Kidney (tissue), 14 donors: Measurements from ENCODE around the gene GALNT18. TPM values are rescaled to one million over a fixed set of nuclear protein-coding genes. Genes with fewer than 3 reads are reported as not detected.

Experiments
- DNase-seq, 5 donors: peaks; one replicate each; pipeline ENCODE4 v3.0.0-alpha.2; 2013 to 2020
- FAIRE-seq: peaks from 2 replicates; lab custom pipeline; 2012; peaks lifted over from hg19 to GRCh38; lab: Jason Lieb, UNC
- H3K27ac ChIP-seq, 2 donors: one replicate each; pipeline ENCODE4 v1.7.0; 2013; ENCODE audit warnings: low read depth in 2 of 2, low read length in 2 of 2, inconsistent platforms in 1 of 2
- H3K27me3 ChIP-seq: one replicate; pipeline ENCODE4 v1.7.1; 2013; ENCODE audit warnings: low read length, inconsistent platforms; ENCODE audit not compliant: control insufficient read depth, insufficient read depth
- H3K36me3 ChIP-seq, 3 donors: one replicate each; pipeline versions ENCODE4 v1.7.0 to v1.7.1; 2013; ENCODE audit warnings: low read length in 3 of 3, control low read depth in 1 of 3, inconsistent platforms in 1 of 3; ENCODE audit not compliant: insufficient read depth in 3 of 3, control insufficient read depth in 2 of 3
- H3K4me1 ChIP-seq, 3 donors: one replicate each; pipeline versions ENCODE4 v1.7.0 to v1.7.1; 2013; ENCODE audit warnings: low read length in 3 of 3, inconsistent platforms in 1 of 3, low read depth in 1 of 3; ENCODE audit not compliant: control insufficient read depth in 2 of 3, insufficient read depth in 2 of 3
- H3K4me3 ChIP-seq, 3 donors: one replicate each; pipeline versions ENCODE4 v1.7.0 to v1.8.1; 2013; ENCODE audit warnings: low read length in 3 of 3, control low read depth in 1 of 3, inconsistent platforms in 1 of 3
- H3K9ac ChIP-seq, 3 donors: one replicate each; pipeline versions ENCODE4 v1.7.0 to v1.7.1; 2013; ENCODE audit warnings: low read length in 3 of 3, control low read depth in 1 of 3, inconsistent platforms in 1 of 3
- H3K9me3 ChIP-seq, 3 donors: one replicate each; pipeline versions ENCODE4 v1.7.0 to v1.7.1; 2013; ENCODE audit warnings: low read length in 3 of 3, control low read depth in 1 of 3, inconsistent platforms in 1 of 3; ENCODE audit not compliant: control insufficient read depth in 2 of 3, insufficient read depth in 1 of 3
- intact Hi-C: fragments of 100-400 bp; cut with DNase I; formaldehyde crosslinking; loops from one replicate; pipeline ENCODE4 v1.11.1; 2022
- polyA plus RNA-seq: library from polyadenylated mRNA; stranded (reverse); fragments of 350-450 nt; fragmentation: Illumina TruSeq; extraction: RNeasy Lipid Tissue Mini Kit (QIAGEN cat#74804); gene quantifications from one replicate; pipeline ENCODE4 v1.2.3, GENCODE V29; 2014; ENCODE audit warnings: low read depth, low replicate concordance; ENCODE audit not compliant: insufficient read depth
- total RNA-seq: library from RNA; stranded (reverse); fragmentation: NEBNext Ultra II Directional; extraction: Animal tissue kit (Norgen Biotek cat#: 25700); gene quantifications from one replicate; pipeline ENCODE4 v1.2.1, GENCODE V29; 2021
- TF ChIP-seq, protein P1 (sequence below): IDR thresholded peaks from 3 replicates; pipeline ENCODE4 v1.5.1; 2012; ENCODE audit warnings: mild to moderate bottlenecking, moderate library complexity, borderline replicate concordance; ENCODE audit not compliant: insufficient read depth; ENCODE audit errors: extremely low read depth
- donor health status: control.
- donor health status: control.
- donor health status: control.
- donor health status: control.
- donor health status: control.
- donor health status: DM: yes; HTN: yes; CAD: no.
- donor health status: Normal renal cell carcinoma (clear cell type).

Gene GALNT18
- total and polyA plus RNA-seq, 2 donors from 2014 or later = 27.2 to 42.1 TPM

DNA sequence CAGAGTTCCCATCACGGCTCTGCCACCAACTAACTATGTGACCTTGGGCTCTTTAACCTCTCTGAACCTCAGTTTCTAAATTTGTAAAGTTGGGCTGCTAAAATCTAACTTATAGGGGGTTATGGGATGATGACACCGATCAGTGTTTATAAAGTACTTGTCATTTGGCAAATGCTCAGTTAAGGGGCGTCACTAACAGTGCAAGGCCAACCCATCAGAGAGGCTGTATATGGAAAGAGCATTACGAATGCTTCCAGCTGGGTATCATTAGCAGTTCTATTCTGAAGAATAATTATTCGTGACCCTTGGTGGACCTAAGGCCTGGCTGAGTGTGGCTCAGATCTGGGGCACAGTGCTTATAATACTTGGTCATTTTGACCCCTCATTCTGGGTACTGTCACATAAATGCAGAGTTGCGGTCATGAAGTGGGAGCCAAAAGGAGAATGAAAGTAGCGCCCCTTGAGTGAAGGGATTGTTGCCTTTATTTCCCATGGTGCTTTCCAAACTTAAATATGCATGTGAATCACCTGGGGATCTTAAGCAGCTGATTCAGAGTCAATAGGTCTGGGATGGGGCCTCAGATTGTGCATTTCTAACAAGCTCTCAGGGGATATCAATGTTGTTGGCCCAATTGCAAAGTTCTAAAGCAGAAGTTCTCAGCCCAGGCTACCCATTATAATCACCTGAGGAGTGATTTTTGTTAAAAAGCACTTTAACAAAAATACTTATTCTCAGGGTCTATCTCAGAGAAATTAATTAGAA, 384.6 kb downstream of the GALNT18 start:
- Histone ChIP-seq H3K36me3 (no peaks in the 10 kb centered on the region), H3K27ac (no peak overlapping the region), H3K4me3 (no peak overlapping the region), H3K4me1 (peaks cover 0 to 4% (median 0%) of the 10 kb centered on the region in 3 donors), H3K9me3 (no peaks in the 10 kb centered on the region), H3K9ac (no peak overlapping the region), H3K27me3 (no peaks in the 10 kb centered on the region)
- intact Hi-C loops = no loop called here
- DNase-seq (peak in 1 of 5 donors; percentile 46), FAIRE-seq (no peak)
- TF ChIP-seq, protein P1, sequence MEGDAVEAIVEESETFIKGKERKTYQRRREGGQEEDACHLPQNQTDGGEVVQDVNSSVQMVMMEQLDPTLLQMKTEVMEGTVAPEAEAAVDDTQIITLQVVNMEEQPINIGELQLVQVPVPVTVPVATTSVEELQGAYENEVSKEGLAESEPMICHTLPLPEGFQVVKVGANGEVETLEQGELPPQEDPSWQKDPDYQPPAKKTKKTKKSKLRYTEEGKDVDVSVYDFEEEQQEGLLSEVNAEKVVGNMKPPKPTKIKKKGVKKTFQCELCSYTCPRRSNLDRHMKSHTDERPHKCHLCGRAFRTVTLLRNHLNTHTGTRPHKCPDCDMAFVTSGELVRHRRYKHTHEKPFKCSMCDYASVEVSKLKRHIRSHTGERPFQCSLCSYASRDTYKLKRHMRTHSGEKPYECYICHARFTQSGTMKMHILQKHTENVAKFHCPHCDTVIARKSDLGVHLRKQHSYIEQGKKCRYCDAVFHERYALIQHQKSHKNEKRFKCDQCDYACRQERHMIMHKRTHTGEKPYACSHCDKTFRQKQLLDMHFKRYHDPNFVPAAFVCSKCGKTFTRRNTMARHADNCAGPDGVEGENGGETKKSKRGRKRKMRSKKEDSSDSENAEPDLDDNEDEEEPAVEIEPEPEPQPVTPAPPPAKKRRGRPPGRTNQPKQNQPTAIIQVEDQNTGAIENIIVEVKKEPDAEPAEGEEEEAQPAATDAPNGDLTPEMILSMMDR = no peak

DNA sequence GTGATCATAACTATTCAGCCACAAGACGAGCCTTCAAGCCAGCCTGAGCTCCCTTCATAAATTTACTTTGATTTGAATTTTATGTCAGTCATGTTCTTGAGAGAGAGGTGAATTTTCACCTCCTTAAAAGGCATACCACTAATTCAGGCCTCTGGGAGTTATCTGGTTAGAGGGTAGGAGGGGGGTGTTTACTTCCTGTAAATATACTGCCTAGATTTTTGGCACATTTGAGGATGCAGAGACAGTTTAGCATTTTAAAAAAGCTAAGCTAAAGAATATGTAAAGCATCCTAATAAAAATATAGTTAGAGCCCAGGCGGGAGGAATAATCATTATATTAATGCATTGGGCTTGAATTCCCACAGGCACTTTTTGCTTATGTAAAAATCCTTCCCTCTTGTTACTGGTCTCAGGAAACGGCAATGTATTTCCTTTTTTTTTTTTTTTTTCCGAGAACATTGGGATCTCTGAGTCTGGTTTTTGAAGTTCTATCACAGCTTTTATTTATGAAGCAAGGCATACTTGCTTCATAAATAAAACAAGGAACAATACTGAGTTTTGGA, 385.2 kb downstream of the GALNT18 start:
- Histone ChIP-seq H3K27ac (no peak overlapping the region), H3K9me3 (no peaks in the 10 kb centered on the region), H3K36me3 (no peaks in the 10 kb centered on the region), H3K4me1 (peaks cover 0 to 4% (median 0%) of the 10 kb centered on the region in 3 donors), H3K9ac (no peak overlapping the region), H3K4me3 (no peak overlapping the region), H3K27me3 (no peaks in the 10 kb centered on the region)
- TF ChIP-seq, protein P1 = no peak
- FAIRE-seq = no peak
- peak in 1 of 5 donors; percentile 19 for DNase-seq
- intact Hi-C loops = no loop called here

DNA sequence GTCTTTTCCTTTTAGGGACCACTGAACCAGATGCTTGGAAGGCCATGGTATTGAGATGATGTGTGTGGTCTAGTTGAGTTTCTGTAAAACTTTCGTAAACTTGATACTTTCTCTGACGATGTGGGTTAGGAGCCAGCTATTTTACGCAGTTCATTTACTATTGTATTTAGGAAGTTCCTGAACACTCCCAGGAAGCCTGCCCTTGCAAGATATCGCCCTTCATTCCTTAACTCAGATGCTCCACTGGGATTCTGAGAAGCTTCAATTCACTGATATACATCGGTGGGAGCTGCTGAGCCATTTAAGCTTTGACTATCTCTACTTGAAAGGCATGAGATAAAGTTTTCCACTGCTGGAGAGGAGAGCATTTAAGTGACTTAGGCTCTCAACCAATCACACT, 390.0 kb downstream of the GALNT18 start:
- no peak overlapping the region for H3K9ac ChIP-seq
- intact Hi-C loops = no loop called here
- FAIRE-seq = no peak
- H3K36me3 ChIP-seq = no peaks in the 10 kb centered on the region
- TF ChIP-seq, protein P1 = no peak
- H3K9me3 ChIP-seq = no peaks in the 10 kb centered on the region
- no peaks in the 10 kb centered on the region for H3K27me3 ChIP-seq
- H3K4me1 ChIP-seq = no peaks in the 10 kb centered on the region
- H3K27ac ChIP-seq = no peak overlapping the region
- no peak overlapping the region for H3K4me3 ChIP-seq
- no peak for DNase-seq
